ENCODE measurements around the gene LARGE1.
"Not testable (repeated sequence)": the region's sequence is repeated elsewhere in the genome, so short reads cannot be mapped to it uniquely, and the experiment has no call there.

LARGE1 gene

GRCh38 chr22:33510429-33510904 is 409.8 kb downstream of the LARGE1 start:
- no peak for DNase-seq

GRCh38 chr22:33504941-33505625 is 415.2 kb downstream of the LARGE1 start:
- DNase-seq = no peak

- no peak for DNase-seq
Measured at GRCh38 chr22:33496112-33496511, 424.2 kb downstream of the LARGE1 start.

GRCh38 chr22:33493476-33494205 is 426.6 kb downstream of the LARGE1 start:
- no peak for DNase-seq

- DNase-seq = no peak
Measured at GRCh38 chr22:33492210-33492651, 428.0 kb downstream of the LARGE1 start.

- DNase-seq = no peak
Measured at GRCh38 chr22:33487041-33487716, 433.1 kb downstream of the LARGE1 start.

GRCh38 chr22:33481550-33481949 is 438.7 kb downstream of the LARGE1 start:
- no peak for DNase-seq

- no peak for DNase-seq
Measured at GRCh38 chr22:33477120-33478111, 442.9 kb downstream of the LARGE1 start.

- DNase-seq = no peak
Measured at GRCh38 chr22:33476716-33477115, 443.6 kb downstream of the LARGE1 start.

- no peak for DNase-seq
Measured at GRCh38 chr22:33476206-33476605, 444.1 kb downstream of the LARGE1 start.

- DNase-seq = no peak
Measured at GRCh38 chr22:33474587-33474986, 445.7 kb downstream of the LARGE1 start.

- DNase-seq = no peak
Measured at GRCh38 chr22:33472462-33473344, 447.6 kb downstream of the LARGE1 start.

- no peak for DNase-seq
Measured at GRCh38 chr22:33470456-33470855, 449.8 kb downstream of the LARGE1 start.

GRCh38 chr22:33467620-33468095 is 452.6 kb downstream of the LARGE1 start:
- DNase-seq = no peak

GRCh38 chr22:33467080-33467479 is 453.2 kb downstream of the LARGE1 start:
- DNase-seq = no peak

GRCh38 chr22:33465554-33465953 is 454.7 kb downstream of the LARGE1 start:
- DNase-seq = no peak

- DNase-seq = no peak
Measured at GRCh38 chr22:33464698-33465097, 455.6 kb downstream of the LARGE1 start.

- DNase-seq = no peak
Measured at GRCh38 chr22:33461698-33462434, 458.4 kb downstream of the LARGE1 start.

GRCh38 chr22:33461245-33461644 is 459.0 kb downstream of the LARGE1 start:
- DNase-seq = not testable (repeated sequence)

GRCh38 chr22:33459137-33459536 is 461.1 kb downstream of the LARGE1 start:
- no peak for DNase-seq

All from CD4-positive, alpha-beta T cell treated with Interleukin-12 subunit alpha and Interleukin-12 subunit beta, for 1 hour (primary cell).